DND-41 (cell line): ENCODE measurements around the gene CLASP1.

ENCODE experiments used
- EZH2 ChIP-seq: IDR thresholded peaks from 3 replicates; pipeline ENCODE4 v1.6.1; 2012; ENCODE audit warnings: borderline replicate concordance, low read depth, mild to moderate bottlenecking, moderate library complexity, low read length, inconsistent platforms; ENCODE audit not compliant: severe bottlenecking
- TF ChIP-seq, protein P1 (sequence below): IDR thresholded peaks from 2 replicates; pipeline ENCODE4 v1.5.1; 2012; ENCODE audit warnings: borderline replicate concordance, low read length, moderate library complexity, mild to moderate bottlenecking; ENCODE audit not compliant: poor library complexity, severe bottlenecking; ENCODE audit errors: extremely low read depth

DNA sequence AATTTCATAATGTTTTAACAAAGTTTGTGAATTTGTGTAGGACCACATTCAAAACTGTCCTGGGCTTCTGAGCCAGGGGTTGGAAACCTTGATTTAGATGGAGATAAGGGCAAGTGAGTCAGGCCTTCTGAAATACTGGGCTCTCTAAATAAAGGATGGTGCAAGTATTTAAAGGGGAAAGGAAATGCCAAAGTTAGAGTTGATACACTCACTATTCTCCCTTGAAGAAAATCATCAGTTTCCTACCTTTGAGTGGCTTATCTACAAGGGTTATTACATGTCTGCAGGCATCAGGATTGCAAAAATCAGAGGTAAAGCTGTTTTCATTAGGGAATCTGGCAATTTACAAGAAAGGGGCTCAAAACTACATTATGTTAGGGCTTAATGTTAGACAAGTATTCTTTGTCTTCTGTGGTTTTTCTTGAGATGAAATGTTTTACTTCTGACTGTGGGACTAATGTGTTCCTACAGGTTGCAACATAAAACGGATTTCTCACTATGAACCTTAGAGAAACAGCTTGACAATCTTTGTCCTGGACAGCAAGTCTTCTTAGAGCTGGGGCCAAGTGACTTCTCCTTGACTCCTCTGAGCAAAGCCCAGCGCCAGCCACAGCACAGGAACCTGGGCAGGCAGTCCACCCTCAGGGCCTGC is 87.5 kb downstream of the CLASP1 start:
- TF ChIP-seq, protein P1, sequence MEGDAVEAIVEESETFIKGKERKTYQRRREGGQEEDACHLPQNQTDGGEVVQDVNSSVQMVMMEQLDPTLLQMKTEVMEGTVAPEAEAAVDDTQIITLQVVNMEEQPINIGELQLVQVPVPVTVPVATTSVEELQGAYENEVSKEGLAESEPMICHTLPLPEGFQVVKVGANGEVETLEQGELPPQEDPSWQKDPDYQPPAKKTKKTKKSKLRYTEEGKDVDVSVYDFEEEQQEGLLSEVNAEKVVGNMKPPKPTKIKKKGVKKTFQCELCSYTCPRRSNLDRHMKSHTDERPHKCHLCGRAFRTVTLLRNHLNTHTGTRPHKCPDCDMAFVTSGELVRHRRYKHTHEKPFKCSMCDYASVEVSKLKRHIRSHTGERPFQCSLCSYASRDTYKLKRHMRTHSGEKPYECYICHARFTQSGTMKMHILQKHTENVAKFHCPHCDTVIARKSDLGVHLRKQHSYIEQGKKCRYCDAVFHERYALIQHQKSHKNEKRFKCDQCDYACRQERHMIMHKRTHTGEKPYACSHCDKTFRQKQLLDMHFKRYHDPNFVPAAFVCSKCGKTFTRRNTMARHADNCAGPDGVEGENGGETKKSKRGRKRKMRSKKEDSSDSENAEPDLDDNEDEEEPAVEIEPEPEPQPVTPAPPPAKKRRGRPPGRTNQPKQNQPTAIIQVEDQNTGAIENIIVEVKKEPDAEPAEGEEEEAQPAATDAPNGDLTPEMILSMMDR, result no peak
- TF ChIP-seq EZH2, result no peak
